GM19238 (cell line): ENCODE measurements around the gene ZNF225.
A peak's percentile ranks its signal among the peaks of the same experiment; 100 is the strongest.
"Not testable (repeated sequence)": the region's sequence is repeated elsewhere in the genome, so short reads cannot be mapped to it uniquely, and the experiment has no call there.

Experiments used
- DNase-seq: peaks from one replicate; pipeline ENCODE4 v3.0.0; 2011; ENCODE audit warnings: low spot score; ENCODE audit not compliant: insufficient read length

Gene ZNF225

GRCh38 chr19:44113138-44113783 lies at the start of gene ZNF225:
ZNF225 (plus strand) TSS chr19:44113399; CDS start chr19:44115828, 2,429 bp downstream.
- peak; percentile 84 for DNase-seq

GRCh38 chr19:44066305-44066704 lies 46.9 kb upstream of the ZNF225 start:
- no peak for DNase-seq

GRCh38 chr19:44069415-44069814 lies 43.8 kb upstream of the ZNF225 start:
- no peak for DNase-seq

- peak; percentile 78 for DNase-seq
Observed at GRCh38 chr19:44071824-44072542, 41.2 kb upstream of the ZNF225 start, which contains the start of gene ZNF284. ZNF284 (plus strand) TSS chr19:44072159; CDS start chr19:44076390, 4,231 bp downstream.

- no peak for DNase-seq
Observed at GRCh38 chr19:44072543-44073401, 40.4 kb upstream of the ZNF225 start.

GRCh38 chr19:44076325-44076724 lies 36.9 kb upstream of the ZNF225 start:
- no peak for DNase-seq

GRCh38 chr19:44092108-44092507 lies 21.1 kb upstream of the ZNF225 start:
- DNase-seq: no peak

- peak; percentile 82 for DNase-seq
Observed at GRCh38 chr19:44093931-44094765, 19.1 kb upstream of the ZNF225 start, which contains the start of gene ZNF224. ZNF224 (plus strand) TSS chr19:44094361; CDS start chr19:44097874, 3,513 bp downstream.

GRCh38 chr19:44107751-44108150 lies 5.4 kb upstream of the ZNF225 start:
- DNase-seq: no peak

GRCh38 chr19:44109458-44109857 lies 3.7 kb upstream of the ZNF225 start:
- DNase-seq: no peak

- DNase-seq: no peak
Observed at GRCh38 chr19:44111910-44112463, 1.2 kb upstream of the ZNF225 start.

- DNase-seq: no peak
Observed at GRCh38 chr19:44112802-44113137, 429 bp upstream of the ZNF225 start.

- no peak for DNase-seq
Observed at GRCh38 chr19:44113784-44114390, 688 bp downstream of the ZNF225 start.

- not testable (repeated sequence) for DNase-seq
Observed at GRCh38 chr19:44121162-44121561, 8.0 kb downstream of the ZNF225 start.

- DNase-seq: no peak
Observed at GRCh38 chr19:44131955-44132354, 18.8 kb downstream of the ZNF225 start.

GRCh38 chr19:44141191-44142058 lies 28.2 kb downstream of the ZNF225 start, which contains the start of gene ZNF234:
ZNF234 (plus strand) TSS chr19:44141554; CDS start chr19:44144633, 3,079 bp downstream.
- peak; percentile 74 for DNase-seq

GRCh38 chr19:44142059-44142433 lies 28.8 kb downstream of the ZNF225 start:
- DNase-seq: no peak

- no peak for DNase-seq
Observed at GRCh38 chr19:44149776-44150175, 36.6 kb downstream of the ZNF225 start.

GRCh38 chr19:44151491-44151890 lies 38.3 kb downstream of the ZNF225 start:
- no peak for DNase-seq
